Measurements from ENCODE around the gene CYP2S1. TPM values are rescaled to one million over a fixed set of nuclear protein-coding genes. Genes with fewer than 3 reads are reported as not detected.

Gene CYP2S1
- total RNA-seq (2022; extraction: Qiagen RNA extraction; ENCODE audit: low read depth): 17.6 to 24.9 TPM (median 21.5 TPM) in 5 replicates

DNA sequence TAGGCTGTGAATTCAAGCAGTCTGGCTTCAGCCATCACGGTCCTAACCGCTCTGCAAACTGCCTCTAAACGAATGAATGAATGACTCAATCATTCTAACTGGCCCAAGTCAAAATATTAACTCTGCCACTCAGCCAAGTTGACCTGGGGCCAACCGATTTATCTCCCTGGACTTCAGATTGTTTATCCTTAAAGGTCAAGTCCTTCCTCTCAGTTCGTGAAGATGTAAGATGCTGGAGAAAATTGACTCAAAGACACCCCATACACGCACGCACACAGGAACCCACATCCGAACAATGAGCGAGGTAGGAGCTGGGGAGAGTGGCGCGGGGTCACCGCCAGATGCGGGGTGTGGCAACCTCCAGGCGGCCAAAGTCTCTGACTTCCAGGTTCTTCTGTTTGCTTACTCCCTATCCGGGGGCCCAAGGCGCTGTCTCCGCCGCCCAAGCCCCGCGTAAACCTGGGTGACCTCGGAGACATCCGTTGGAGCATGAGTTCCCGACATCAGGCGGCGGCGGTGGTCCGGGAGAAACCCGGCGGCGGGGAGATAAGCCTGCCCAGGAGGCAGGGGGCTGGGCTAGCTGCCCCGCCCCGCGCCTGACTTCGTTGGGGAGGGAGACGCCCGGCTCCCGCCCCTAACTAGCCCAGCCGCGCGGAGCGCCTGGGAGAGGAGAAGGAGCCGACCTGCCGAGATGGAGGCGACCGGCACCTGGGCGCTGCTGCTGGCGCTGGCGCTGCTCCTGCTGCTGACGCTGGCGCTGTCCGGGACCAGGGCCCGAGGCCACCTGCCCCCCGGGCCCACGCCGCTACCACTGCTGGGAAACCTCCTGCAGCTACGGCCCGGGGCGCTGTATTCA, at the start of gene CYP2S1:
CYP2S1 (plus strand) TSS at position 646 of the 856 bp plus-strand sequence; CDS start at position 692, 46 bp downstream.

GRCh38 chr19:41218615-41219507, 25.8 kb downstream of the CYP2S1 start, which contains the start of gene AXL:
Gene AXL (plus strand): TSS chr19:41219223. CDS start chr19:41219393, 170 bp downstream.

Other genes with a start within 250 kb of the CYP2S1 start
- gene CYP2B6, start 201.9 kb upstream of the CYP2S1 start, total RNA-seq (2022; extraction: Qiagen RNA extraction; ENCODE audit: low read depth): 0.03 TPM in 1 of 5 replicates, not detected in the others
- not detected in 5 replicates for gene CYP2A13, start 104.8 kb upstream of the CYP2S1 start, total RNA-seq (2022; extraction: Qiagen RNA extraction; ENCODE audit: low read depth)
- gene CYP2F1, start 78.8 kb upstream of the CYP2S1 start, total RNA-seq (2022; extraction: Qiagen RNA extraction; ENCODE audit: low read depth): not detected in 5 replicates
- 101 to 107 TPM (median 104 TPM) in 5 replicates for gene AXL, start 26.0 kb downstream of the CYP2S1 start, total RNA-seq (2022; extraction: Qiagen RNA extraction; ENCODE audit: low read depth)
- gene HNRNPUL1, start 71.2 kb downstream of the CYP2S1 start, total RNA-seq (2022; extraction: Qiagen RNA extraction; ENCODE audit: low read depth): 287 to 313 TPM (median 295 TPM) in 5 replicates
- 33.3 to 44.7 TPM (median 40.2 TPM) in 5 replicates for gene CCDC97, start 117.0 kb downstream of the CYP2S1 start, total RNA-seq (2022; extraction: Qiagen RNA extraction; ENCODE audit: low read depth)
- 129 to 146 TPM (median 143 TPM) in 5 replicates for gene TGFB1, start 160.7 kb downstream of the CYP2S1 start, total RNA-seq (2022; extraction: Qiagen RNA extraction; ENCODE audit: low read depth)
- 27.0 to 35.1 TPM (median 31.0 TPM) in 5 replicates for gene B9D2, start 170.9 kb downstream of the CYP2S1 start, total RNA-seq (2022; extraction: Qiagen RNA extraction; ENCODE audit: low read depth)
- gene TMEM91, start 183.3 kb downstream of the CYP2S1 start, total RNA-seq (2022; extraction: Qiagen RNA extraction; ENCODE audit: low read depth): 3.3 to 5.1 TPM (median 4.3 TPM) in 5 replicates
- 82.4 to 100 TPM (median 93.5 TPM) in 5 replicates for gene EXOSC5, start 204.1 kb downstream of the CYP2S1 start, total RNA-seq (2022; extraction: Qiagen RNA extraction; ENCODE audit: low read depth)
- gene BCKDHA, start 204.6 kb downstream of the CYP2S1 start, total RNA-seq (2022; extraction: Qiagen RNA extraction; ENCODE audit: low read depth): 36.2 to 44.5 TPM (median 41.7 TPM) in 5 replicates
- 0.07 to 0.37 TPM (median 0.08 TPM) in 3 of 5 replicates, not detected in the others for gene B3GNT8, start 234.2 kb downstream of the CYP2S1 start, total RNA-seq (2022; extraction: Qiagen RNA extraction; ENCODE audit: low read depth)
- 102 to 116 TPM (median 111 TPM) in 5 replicates for gene DMAC2, start 246.7 kb downstream of the CYP2S1 start, total RNA-seq (2022; extraction: Qiagen RNA extraction; ENCODE audit: low read depth)
- not detected in 5 replicates for gene ERICH4, start 249.9 kb downstream of the CYP2S1 start, total RNA-seq (2022; extraction: Qiagen RNA extraction; ENCODE audit: low read depth)